ENCODE data around the gene KDM1B. TPM values are rescaled to one million over a fixed set of nuclear protein-coding genes. Genes with fewer than 3 reads are reported as not detected.
A peak's percentile ranks its signal among the peaks of the same experiment; 100 is the strongest.

Gene KDM1B
- total and polyA plus RNA-seq, 9 of the 15 experiments (the other 6 are each of a cell fraction or from before 2014, with no cell fraction given), result 1.4 to 58.9 (median 36.3) TPM

- H3K4me1 ChIP-seq (replicated peaks in 1 of 2; ENCODE audit: control insufficient read depth in 2 of 2, insufficient read depth in 2 of 2, low read length in 2 of 2), result peaks cover 0 to 2% of the 10 kb centered on the region in 2 experiments; a peak in 1 of 5 replicates
- peaks cover 15% of the 10 kb centered on the region; the same call in 2 of the 3 replicates for H3K36me3 ChIP-seq (ENCODE audit: control insufficient read depth, insufficient read depth, low read length)
- no TSS peak for BruUV-seq (replicated peaks)
- no peak for DNase-seq (ENCODE audit: extremely low read depth in 1 of 4, low spot score in 3 of 4)
- intact Hi-C loops (cut with micrococcal nuclease), result no loop called here
- H3K4me3 ChIP-seq, result no peak overlapping the region
- H4K20me1 ChIP-seq (replicated peaks; ENCODE audit: control insufficient read depth, insufficient read depth, low read length), result no peaks in the 10 kb centered on the region
- H3K9ac ChIP-seq (ENCODE audit: insufficient read depth in 1 of 2, low read depth in 2 of 2, low read length in 2 of 2), result no peak overlapping the region
- H2AFZ ChIP-seq (ENCODE audit: low read depth, low read length), result no peak overlapping the region
- H3K4me2 ChIP-seq (ENCODE audit: insufficient read depth, low read length), result no peak overlapping the region
- peaks cover 3% of the 10 kb centered on the region for H3K79me2 ChIP-seq (ENCODE audit: control insufficient read depth, insufficient read depth, low read length)
- no peak for FAIRE-seq
- CTCF ChIA-PET (ENCODE audit: low intra/inter-chr PET ratio), result no interaction called here
- in situ Hi-C loops (cut with MboI), result no loop called here
- WGBS (ENCODE audit: insufficient coverage, low coverage, missing lambda C conversion rate), result 94% methylated on average over 4 of the region's 4 CpGs
- H3K9me3 ChIP-seq (replicated peaks; ENCODE audit: control insufficient read depth, insufficient read depth, low read depth, low read length), result no peaks in the 10 kb centered on the region
- no peaks in the 10 kb centered on the region for H3K27me3 ChIP-seq (ENCODE audit: control insufficient read depth in 2 of 2, insufficient read depth in 2 of 2, low read length in 2 of 2)
- no peaks in the 10 kb centered on the region for H3K9me1 ChIP-seq (ENCODE audit: control insufficient read depth, insufficient read depth, low read length)
- no peak overlapping the region for H3K27ac ChIP-seq (ENCODE audit: extremely low read depth, low read depth, low read length)
- POLR2A ChIA-PET, result no interaction called here
- no peak for ATAC-seq
- no peak for TF ChIP-seq NR2C1 (IDR thresholded peaks at IDR 0.05)
- no peak for TF ChIP-seq NR2C1 (tag; IDR thresholded peaks at IDR 0.05)
- no peak for TF ChIP-seq THAP7 (CRISPR knock-in tag; IDR thresholded peaks at IDR 0.05)
- TF ChIP-seq ZNF121 (CRISPR knock-in tag; conservative IDR thresholded peaks at IDR 0.05), result 0 out of 2 replicates have a peak, but pooled peaks have one; percentile 16
- no peak for TF ChIP-seq NKRF (IDR thresholded peaks at IDR 0.05; ENCODE audit: borderline replicate concordance)
- TF ChIP-seq ZNF184 (CRISPR knock-in tag; IDR thresholded peaks at IDR 0.05), result no peak
- TF ChIP-seq BACH1 (tag; IDR thresholded peaks at IDR 0.05), result no peak
- no peak for TF ChIP-seq POLR3G (IDR thresholded peaks at IDR 0.05; ENCODE audit: extremely low read depth, insufficient read length, insufficient replicate concordance)
- peak; percentile 39; the same call in 1 of the 2 replicates for TF ChIP-seq ZBTB40 (IDR thresholded peaks at IDR 0.05)
- TF ChIP-seq ZBTB40 (CRISPR knock-in tag; IDR thresholded peaks at IDR 0.05), result peak; percentile 66
These were observed 22.2 kb downstream of the KDM1B start for GRCh38 chr6:18177286-18177965.

Measured in K562 (cell line).